HL-60/S4 treated with retinoic acid at 250 ng/mL for 4 days and 3 days (cell line): Measurements from ENCODE around the gene DERL3.

ENCODE experiments used
- in situ Hi-C: fragments of 300-500 bp; cut with MboI; formaldehyde crosslinking; loops from 2 replicates; pipeline ENCODE4 v1.7.0; 2022; ENCODE audit warnings: low sequenced_read_pairs

Gene DERL3

DNA sequence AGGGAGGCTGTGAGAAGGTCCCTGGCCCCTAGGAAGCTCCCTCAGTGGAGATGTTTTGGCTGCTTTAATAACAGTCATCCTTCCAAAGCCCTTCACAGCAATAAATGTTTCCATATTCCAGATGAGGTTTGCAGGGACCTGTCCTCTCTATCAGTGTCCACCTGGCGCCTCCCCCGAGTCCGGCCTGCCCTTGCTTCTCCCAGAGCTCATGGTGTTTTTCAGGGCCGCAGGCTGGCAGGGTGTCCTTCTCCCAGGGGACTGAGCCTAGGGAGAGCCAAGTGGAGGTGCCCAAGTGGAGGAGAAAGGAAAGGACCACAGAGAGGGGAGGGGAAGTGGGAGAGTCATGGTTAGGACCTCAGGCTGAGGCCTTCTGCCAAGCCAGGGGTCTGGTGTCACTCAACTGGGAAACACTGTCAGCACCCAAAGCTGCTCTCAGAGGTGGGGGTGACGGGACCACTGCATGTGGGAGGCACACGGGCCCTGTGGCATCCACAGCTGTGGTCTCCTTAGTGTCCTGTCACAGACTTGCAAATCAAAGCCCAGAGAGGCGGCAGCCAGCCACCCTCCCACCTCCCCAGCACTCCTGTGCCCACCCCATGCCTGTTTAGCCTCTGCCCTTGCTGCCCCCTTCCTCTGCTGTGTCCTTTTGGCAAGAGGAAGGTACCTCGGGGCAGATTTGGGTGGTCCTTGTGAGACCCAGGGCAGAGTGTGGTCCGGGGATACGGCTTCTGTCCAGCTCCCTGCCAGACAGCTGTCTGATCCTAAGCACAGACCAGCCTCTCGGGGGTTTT is 6.4 kb downstream of the DERL3 start:
- in situ Hi-C loops: no loop called here

DNA sequence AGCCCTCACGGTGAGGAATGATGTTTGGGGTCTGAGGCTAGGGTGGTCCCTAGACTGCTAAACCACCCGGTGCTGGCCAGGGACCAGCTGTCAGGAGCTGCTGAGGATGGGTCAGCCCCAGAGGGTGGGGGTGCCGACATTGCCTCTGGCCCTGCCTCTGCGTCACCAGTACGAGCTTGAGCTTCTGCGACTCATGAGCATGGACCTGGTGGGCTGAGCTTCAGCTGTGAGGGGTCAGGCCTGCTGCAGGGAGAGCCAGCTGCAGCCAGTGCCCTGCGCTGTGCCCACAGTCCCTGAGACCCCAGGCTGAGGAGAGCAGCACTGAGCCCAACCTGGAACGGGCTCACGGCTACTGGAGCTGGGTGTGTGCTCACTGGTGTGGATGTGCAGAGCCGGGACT is 7.0 kb downstream of the DERL3 start:
- in situ Hi-C loops: no loop called here

DNA sequence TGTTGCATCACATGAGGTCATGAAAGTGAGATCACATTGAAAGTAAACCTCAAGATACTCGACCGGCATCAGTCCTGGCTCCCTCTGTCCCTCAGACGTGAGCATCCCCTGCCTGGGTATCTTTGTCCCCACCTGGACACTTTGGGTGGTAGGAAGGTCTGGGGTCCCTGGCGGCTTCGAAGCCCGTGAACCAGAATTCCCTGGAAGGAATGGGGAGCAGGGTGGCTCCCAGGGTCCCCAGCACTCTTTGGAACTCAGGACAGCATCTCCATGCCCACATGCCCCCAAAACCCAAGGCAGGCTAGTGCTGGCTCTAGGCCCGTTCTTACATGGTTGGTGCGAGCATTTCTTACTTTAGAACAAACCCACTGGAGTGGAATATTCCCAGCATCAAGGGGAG is 7.5 kb downstream of the DERL3 start:
- in situ Hi-C loops: no loop called here

DNA sequence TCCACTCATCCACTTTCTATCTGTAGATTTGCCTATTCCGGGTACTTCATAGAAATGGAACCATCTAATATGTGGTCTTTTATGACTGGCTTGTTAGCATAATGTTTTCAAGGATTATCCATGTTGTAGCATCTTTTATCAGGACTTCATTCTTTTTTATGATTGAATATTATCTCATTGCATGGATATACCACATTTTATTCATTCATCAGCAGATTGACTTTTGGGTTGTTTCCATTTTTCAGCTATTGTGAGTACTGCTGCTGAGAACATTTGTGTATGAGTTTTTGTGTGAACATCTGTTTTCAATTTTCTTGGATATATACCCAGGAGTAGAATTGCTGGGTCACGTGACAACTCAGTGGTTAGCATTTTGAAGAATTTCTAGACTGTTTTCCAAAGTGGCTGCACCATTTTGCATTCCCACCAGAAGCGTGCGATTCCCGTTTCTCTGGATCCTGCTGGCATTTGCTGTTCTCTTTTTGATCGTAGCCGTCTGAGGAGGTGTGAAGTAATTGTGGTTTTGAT is 8.9 kb downstream of the DERL3 start:
- in situ Hi-C loops: no loop called here

DNA sequence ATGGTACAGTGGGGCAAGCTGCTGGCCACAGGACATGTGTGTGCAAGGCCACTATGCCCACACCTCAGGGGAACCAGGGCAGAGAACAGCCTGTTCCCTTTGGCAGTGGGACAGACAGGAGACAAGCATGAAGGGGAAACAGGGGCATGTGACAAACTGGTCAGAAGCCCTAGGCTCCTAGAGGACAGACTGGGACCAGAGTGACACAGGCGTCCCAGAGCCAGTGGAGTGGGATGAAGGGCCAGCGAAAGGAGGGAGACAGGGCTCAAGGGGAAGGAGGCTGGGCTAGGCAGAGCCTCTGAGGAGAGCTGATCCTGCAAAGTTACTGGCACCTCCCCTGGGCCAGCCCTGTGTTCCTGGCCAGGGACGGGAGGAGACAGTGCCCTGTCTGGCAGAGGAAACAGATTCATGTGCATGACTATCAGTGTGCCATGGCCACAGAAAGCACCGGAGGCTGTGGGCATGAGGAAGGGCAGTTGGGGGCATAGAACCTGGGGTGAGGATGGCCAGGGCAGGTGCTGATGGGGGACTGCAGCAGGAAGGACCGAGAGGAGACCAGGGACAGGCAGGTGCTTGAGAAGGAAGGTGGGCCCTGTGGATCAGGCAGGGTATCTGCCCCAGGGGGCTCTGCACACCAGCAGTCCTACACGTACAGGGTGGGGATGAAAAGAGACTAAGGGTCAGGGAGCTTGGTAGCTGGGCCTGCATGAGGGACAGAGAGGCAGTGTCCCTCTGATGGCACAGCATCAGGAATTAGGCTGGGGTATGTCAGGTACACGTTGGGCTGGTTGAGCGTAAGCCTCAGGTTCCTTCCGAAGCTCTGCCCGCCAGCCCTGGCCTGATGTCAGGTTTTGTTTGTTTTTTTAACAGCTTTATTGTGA is 9.8 kb downstream of the DERL3 start:
- in situ Hi-C loops: no loop called here

DNA sequence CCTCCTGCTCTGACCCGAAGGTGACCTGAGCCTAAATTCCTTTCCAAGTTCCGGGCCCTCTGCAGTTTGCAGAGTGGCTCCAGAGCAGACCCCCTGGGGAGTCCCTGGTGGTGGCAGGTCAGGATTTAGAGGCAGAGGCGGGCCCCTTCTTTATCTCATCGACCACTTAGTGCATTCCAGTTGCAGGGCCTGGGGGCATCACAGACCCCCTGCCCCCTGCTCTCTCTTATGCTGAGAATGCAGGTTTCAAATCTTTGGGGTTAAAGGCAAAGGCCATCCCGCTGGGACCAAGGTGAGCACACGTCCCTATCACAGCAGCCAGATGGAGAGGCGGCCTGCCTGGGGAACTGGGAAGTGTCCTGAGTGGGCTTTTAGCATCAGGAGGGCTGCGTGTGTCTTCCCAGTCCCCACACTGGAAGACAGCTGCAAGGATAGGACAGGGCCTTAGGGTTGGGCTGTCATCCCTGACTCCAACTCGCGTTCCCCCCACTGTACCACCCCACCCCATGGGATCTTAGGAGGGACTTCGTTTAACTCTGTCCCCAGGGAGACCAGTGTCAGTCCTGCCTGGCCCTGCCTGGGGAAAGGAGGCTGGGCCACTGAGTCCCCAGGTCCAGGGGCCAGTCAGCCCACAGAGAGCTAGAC is 11.3 kb downstream of the DERL3 start:
- in situ Hi-C loops: no loop called here

DNA sequence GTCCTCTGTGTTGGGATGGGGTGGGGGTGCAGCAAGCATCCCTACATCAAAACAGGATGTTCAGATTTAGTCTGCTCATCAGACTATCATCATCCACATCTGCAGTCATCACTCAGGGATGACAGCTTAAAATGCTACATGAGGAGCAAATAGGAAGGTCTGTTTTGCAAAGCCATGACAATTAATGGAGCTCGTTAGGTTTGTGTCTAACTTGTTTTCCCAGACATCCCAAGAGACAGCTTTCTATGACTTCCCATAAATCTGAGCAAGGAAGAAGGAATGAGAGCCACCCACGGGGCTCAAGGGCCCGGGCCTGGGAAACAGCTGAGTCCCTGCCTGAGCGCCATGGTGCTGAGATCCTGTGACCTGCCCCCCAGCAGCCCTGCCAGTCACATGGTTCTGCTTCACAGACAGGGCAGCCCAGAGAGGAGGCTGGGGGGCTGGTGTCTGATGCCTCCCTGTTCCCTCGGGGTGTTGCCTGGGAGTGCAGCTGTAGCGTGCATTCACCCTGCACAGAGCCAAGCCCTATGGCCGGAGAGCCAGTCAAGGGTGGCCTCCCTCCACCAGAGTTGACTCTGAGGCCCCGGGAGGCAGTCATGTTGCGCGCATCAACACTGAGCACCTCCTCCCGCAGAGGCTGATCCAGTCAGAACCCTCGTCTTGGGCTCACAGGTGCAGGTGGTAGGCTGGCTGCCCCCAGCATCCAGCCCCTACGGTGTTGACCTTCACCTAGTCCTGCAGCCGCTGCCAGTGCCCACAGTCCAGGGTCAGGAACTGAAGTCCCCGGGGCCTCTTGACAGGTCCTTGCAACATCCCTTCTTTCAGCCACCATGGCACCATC is 12.1 kb downstream of the DERL3 start:
- in situ Hi-C loops: no loop called here

DNA sequence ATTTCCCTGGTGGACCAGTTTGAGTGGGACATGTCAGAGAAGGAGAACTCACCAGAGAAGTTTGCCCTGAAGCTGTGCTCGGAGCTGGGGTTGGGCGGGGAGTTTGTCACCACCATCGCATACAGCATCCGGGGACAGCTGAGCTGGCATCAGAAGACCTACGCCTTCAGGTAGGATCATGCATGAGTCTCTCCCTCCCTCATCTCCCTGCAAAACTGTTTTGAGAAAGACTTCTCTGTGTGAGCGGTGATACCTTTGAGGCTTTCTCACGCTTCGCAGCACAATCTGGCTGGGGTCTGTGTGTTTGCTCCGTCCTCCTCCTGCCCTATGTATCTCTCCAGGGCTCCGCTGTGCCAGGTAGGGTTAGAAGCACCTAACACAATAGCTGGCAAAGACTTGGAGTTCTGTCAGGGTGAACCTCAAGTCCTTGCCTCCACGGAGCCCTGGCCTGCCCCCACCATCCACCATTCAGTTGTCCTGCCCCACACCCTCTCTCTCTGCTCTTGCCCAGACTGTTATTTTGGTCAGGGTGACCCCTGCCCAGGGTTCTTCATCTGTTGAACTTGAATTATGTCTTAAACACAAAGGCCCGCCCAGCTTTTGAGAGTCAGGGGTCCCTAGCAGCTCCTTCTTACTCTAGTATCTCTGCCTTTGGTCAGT is 13.4 kb downstream of the DERL3 start:
- in situ Hi-C loops: no loop called here

DNA sequence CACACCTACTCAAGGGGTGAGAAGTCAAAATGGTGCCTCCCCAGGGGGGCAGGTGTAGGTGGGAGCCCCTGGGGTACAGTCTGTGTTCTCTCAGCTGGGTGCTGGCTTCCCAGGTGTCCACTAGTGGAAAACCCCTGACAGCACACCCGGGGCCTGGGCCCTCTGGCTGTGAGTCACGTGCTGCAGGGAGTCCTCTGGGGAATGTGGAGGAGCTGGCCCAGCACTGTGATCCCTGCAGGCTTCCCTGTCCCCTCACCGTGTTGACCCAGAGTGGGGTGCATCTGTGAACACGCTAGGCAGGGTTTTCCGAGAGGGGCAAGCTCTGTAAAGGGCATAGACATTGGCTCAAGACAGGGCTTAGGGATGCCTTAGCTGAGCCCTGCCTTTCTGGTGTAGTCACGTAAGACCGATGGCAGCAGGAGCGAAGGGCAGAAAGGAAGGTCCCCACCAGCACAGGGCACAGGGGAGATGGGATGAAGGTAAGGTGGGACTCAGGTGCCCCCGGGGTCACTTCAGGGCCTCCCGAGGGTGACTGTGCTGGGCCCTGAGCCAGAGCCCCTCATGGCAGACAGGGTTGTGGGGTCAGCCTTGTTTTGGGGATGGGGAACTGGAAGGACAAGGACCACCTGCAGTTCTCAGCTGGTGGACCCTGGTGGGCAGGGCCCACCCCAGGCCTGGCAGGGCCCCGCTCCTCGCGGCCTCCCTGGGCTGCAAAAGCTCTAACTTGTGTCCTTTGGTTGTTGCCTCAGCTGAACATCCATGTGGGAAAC is 14.1 kb downstream of the DERL3 start:
- in situ Hi-C loops: no loop called here

DNA sequence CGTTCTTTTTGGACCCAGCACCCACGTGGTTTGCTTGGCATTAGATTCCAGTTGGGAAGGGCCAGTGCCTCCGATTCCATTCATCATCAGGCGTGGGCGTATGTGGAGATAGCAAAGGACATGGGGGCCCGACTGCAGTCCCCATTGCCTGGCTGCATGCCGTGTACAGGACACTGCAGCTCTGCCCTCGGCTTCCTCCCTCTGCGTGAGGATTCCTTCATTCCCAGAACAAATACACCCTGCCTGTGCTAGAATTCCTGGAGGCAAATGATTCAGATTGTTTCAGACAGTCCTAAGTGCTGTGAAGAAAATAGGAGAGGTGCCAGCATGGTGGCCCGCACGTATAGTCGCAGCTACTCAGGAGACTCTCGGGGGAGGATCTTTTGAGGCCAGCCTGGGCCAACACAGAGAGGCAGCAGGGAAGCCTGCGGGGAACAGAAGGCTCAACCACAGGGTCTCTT is 15.4 kb downstream of the DERL3 start:
- in situ Hi-C loops: no loop called here

DNA sequence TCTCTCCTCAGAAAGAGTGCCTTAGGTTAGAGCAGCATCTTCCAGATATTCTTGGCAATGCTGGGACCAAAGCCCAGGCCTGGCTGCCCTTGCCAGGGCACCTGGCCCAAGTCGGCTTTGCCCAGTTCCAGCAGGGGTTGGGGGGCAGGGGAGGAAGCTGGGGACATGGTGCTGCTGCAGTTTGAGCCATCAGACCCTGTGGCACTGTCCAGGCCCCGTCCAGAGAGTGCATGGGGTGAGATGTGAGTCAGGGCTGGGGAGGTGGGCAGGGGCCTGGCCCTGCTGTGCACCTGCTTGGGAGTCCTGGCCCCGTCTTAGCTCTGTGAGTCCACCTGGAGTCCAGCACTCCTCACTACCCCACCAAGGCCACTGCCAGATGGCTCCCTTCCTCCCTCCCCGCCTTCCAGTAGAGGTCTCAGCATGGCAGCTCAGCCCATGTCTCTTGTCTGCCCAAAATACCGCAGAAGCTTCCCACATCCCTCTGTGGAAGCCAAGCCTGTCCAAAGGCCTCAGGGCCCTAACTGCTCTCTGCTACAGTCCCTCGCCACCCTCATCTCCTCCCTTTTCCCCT is 16.6 kb downstream of the DERL3 start:
- in situ Hi-C loops: no loop called here

DNA sequence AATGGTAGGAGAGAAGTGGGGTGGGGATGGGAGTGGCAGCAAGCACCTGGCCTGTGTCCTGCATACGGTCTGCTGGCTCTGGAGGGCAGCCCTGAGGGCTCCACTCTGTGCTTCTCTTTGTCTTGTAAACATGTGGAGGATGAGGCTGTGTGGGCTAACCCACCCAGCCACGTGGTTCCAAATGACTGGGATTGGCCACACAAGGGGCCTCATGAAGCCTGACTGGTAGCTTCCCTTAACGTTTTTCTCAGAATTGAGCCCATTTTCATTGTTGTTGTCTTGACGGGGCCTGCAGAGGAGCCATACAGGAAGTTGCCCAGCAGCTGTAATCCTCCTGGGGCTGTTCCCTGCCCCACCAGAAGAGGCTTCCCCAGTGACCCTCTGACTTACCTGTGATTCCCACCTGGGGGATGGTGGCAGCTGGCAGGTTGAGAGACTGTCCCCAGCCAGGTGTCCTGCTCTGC is 18.0 kb downstream of the DERL3 start:
- in situ Hi-C loops: no loop called here

DNA sequence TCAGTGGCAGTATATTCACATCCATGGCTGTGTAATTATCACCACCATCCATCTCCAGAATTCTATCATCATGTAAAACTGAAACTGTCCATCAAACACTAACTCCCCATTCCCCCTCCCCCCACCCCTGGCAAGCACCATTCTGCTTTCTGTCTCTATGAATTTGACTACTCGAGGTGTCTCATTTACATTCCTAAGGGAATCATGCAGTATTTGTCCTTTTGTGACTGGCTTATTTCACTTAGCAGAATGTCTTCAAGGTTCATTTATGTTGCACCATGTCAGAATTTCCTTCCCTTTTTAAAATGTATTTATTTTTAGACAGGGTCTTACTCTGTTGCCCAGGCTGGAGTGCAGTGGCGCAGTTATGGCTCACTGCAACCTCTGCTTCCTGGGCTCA is 20.3 kb downstream of the DERL3 start:
- in situ Hi-C loops: no loop called here

DNA sequence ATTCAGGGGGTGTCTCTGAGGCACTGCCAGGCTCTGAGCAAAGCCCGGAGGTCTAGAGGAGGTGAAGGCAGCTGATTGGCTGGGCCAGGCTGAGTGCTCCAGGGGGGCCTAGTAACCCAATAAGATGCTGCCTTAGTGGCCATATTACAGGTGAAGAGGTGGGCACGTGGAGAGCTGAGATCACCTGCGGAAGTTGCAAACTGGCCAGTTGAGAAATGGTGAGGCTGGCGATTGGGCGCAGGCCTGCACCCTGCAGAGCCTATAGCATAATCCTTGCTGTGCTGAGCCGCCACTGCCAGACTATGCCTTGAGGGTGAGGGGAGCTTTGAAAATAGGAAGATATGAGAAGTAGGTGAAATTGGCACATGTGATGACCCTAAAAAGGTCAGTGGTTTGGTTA is 21.7 kb downstream of the DERL3 start:
- in situ Hi-C loops: no loop called here

DNA sequence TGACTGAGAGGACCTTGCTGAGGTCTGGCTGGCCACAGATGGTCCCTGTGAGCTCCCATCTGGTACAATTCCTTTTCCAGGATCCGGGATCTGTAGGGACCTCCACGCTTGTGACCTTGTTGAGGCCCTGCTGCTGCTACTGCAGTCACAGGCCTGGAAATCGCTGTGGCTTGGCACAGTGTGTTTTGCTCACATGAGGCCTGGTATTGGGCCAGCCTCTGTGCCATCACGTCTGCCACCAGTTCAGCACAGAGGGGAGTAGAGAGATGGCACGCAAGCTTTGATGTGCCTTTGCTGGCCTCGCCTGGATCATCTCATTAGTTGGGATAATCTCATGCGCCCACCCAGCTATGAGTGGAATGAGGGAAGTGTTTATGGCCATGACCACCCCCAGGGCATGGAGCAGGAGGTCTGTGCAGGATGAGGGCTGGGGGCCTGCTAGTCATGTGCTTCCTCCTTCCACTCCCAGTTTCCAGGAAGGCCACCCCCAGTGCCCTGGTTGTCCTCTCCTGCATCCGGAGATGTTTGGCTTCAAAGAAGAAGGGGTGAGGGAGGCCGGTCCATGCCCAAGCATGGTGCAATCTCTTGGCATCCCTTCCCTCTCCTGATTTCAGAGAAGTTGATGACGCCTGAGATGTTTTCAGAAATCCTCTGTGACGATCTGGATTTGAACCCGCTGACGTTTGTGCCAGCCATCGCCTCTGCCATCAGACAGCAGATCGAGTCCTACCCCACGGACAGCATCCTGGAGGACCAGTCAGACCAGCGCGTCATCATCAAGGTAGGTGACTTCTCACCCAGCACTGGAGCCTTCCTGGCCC is 22.4 kb downstream of the DERL3 start:
- in situ Hi-C loops: no loop called here

DNA sequence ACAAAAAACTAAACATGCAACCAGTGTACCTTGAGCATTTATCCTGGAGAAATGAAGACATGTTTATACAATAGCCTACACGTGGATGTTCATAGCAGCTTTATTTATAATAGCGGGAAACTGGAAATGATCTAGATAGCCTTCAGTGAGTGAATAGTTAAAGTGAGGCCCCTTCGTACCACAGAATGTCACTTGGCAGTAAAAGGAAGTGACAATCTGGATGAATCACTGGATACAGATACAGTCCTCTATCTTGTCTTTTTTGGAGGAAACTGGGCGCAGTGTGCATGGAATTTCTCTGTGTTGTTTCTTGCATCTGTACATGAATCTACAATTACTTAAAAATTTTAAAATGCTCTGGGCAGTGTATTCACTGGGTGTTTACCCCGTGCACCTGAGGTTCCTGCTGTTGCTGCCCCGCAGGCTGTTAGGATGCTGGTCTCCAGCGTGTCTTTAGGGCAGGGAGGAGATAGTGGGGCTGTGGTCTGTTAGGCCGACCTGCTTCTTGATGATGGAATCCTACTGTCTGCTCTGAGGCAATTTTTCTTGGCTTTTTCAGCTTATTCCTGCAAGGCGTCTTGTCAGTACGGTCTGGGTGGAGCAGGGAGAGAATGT is 23.2 kb downstream of the DERL3 start:
- in situ Hi-C loops: no loop called here

DNA sequence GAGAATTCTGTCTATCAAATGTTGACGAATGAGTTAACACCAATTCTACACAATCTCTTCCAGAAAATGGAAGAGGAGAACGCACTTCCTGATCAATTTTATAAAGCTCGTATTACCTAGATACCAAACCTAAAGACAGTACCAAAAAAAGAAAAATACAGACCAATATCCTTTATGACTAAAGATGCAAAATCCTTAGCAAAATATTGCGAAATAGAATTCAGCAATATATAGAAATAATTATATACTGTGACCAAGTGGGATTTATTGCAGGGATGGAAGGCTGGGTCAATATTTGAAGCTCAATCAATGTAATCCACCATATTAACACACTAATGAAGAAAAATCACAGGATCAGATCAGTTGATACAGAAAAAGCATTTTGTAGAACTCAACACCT is 26.4 kb downstream of the DERL3 start:
- in situ Hi-C loops: no loop called here
